Prostate gland (tissue), 2 donors: Measurements from ENCODE around the gene C16orf89.

ENCODE experiments used
- POLR2A ChIP-seq: fragments of 450-650 bp; IDR thresholded peaks from one replicate; pipeline ENCODE4 v1.6.1; 2016; ENCODE audit warnings: antibody characterized with exemption, mild to moderate bottlenecking
- POLR2AphosphoS5 ChIP-seq: sonication (generic); formaldehyde crosslinking; IDR thresholded peaks from one replicate; pipeline ENCODE4 v1.6.1; 2017; ENCODE audit warnings: antibody characterized with exemption
- TF ChIP-seq, protein P1 (sequence below), 4 experiments: fragments of 200-600 bp in 2 of 4; fragments of 450-650 bp in 2 of 4; sonication (generic) in 2 of 4; IDR thresholded peaks; 1 replicate in 3 of 4; 2 replicates in 1 of 4; pipeline ENCODE4 v1.5.1; 2016 to 2019; ENCODE audit warnings: antibody characterized with exemption in 4 of 4, mild to moderate bottlenecking in 2 of 4, moderate library complexity in 2 of 4

DNA sequence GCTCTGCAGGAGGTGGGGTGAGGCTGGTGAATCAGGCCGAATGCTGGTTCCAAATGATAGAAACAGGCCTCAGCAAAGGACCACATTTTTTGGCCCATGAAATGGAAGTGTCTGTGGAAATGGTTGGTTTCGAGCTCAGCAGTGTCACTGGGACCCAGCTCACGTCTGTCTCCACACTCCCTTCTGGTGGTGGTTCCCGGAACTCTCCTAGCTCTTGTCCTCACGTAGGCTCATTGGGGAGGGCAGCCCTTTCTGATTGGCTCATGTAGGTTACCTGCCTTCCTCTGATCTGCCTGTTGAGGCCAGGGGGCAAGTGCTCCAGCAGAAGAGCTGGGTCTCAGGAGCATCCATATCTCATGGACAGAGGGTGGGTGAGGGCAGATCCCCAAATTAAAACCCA lies 9.9 kb upstream of the C16orf89 start:
- TF ChIP-seq, protein P1, sequence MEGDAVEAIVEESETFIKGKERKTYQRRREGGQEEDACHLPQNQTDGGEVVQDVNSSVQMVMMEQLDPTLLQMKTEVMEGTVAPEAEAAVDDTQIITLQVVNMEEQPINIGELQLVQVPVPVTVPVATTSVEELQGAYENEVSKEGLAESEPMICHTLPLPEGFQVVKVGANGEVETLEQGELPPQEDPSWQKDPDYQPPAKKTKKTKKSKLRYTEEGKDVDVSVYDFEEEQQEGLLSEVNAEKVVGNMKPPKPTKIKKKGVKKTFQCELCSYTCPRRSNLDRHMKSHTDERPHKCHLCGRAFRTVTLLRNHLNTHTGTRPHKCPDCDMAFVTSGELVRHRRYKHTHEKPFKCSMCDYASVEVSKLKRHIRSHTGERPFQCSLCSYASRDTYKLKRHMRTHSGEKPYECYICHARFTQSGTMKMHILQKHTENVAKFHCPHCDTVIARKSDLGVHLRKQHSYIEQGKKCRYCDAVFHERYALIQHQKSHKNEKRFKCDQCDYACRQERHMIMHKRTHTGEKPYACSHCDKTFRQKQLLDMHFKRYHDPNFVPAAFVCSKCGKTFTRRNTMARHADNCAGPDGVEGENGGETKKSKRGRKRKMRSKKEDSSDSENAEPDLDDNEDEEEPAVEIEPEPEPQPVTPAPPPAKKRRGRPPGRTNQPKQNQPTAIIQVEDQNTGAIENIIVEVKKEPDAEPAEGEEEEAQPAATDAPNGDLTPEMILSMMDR (IDR thresholded peaks at IDR 0.05), result no peak
- TF ChIP-seq POLR2A, result no peak
- no peak for TF ChIP-seq POLR2AphosphoS5
